Brain microvascular endothelial cell (primary cell): Measurements from ENCODE around the gene ARHGAP9.

Experiments used
- DNase-seq: peaks from one replicate; pipeline ENCODE4 v3.0.0-alpha.2; 2020
- H3K27ac ChIP-seq: fragments of 250-450 bp; sonication (Bioruptor Pico); 2 replicates; pipeline ENCODE4 v1.5.1; 2020; ENCODE audit warnings: mild to moderate bottlenecking, moderate library complexity
- H3K27me3 ChIP-seq: fragments of 250-450 bp; sonication (Bioruptor Pico); replicated peaks from 2 replicates; pipeline ENCODE4 v1.5.1; 2020; ENCODE audit warnings: mild to moderate bottlenecking
- H3K36me3 ChIP-seq: fragments of 250-450 bp; sonication (Bioruptor Pico); replicated peaks from 2 replicates; pipeline ENCODE4 v1.5.1; 2020; ENCODE audit warnings: mild to moderate bottlenecking
- H3K4me3 ChIP-seq: 2 replicates; pipeline ENCODE4 v1.5.1; 2011; ENCODE audit warnings: low read depth, mild to moderate bottlenecking, control low read depth, low read length, moderate library complexity
- in situ Hi-C: cut with HindIII; loops from 2 replicates; pipeline ENCODE4 v1.10.0; 2017; ENCODE audit warnings: low sequenced_read_pairs, low pct_ligation_motif_present
- TF ChIP-seq, protein P1 (sequence below): IDR thresholded peaks from 2 replicates; pipeline ENCODE4 v1.5.1; 2011; ENCODE audit warnings: low read depth, mild to moderate bottlenecking, moderate library complexity, low read length, control low read depth, inconsistent platforms; ENCODE audit errors: missing control alignments

The ARHGAP9 gene

DNA sequence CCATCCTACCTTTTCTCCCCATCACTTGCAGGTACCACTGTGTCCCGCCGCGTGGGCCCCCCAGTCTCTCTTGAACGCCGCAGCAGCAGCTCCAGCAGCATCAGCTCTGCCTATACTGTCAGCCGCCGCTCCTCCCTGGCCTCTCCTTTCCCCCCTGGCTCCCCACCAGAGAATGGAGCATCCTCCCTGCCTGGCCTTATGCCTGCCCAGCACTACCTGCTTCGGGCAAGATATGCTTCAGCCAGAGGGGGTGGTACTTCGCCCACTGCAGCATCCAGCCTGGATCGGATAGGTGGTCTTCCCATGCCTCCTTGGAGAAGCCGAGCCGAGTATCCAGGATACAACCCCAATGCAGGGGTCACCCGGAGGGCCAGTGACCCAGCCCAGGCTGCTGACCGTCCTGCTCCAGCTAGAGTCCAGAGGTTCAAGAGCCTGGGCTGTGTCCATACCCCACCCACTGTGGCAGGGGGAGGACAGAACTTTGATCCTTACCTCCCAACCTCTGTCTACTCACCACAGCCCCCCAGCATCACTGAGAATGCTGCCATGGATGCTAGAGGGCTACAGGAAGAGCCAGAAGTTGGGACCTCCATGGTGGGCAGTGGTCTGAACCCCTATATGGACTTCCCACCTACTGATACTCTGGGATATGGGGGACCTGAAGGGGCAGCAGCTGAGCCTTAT, 9.2 kb downstream of the ARHGAP9 start:
- H3K27ac ChIP-seq = no peak overlapping the region
- in situ Hi-C loops = no loop called here
- H3K27me3 ChIP-seq = peaks cover 41% of the 10 kb centered on the region
- DNase-seq = no peak
- no peaks in the 10 kb centered on the region for H3K36me3 ChIP-seq
- no peak overlapping the region for H3K4me3 ChIP-seq
- TF ChIP-seq, protein P1, sequence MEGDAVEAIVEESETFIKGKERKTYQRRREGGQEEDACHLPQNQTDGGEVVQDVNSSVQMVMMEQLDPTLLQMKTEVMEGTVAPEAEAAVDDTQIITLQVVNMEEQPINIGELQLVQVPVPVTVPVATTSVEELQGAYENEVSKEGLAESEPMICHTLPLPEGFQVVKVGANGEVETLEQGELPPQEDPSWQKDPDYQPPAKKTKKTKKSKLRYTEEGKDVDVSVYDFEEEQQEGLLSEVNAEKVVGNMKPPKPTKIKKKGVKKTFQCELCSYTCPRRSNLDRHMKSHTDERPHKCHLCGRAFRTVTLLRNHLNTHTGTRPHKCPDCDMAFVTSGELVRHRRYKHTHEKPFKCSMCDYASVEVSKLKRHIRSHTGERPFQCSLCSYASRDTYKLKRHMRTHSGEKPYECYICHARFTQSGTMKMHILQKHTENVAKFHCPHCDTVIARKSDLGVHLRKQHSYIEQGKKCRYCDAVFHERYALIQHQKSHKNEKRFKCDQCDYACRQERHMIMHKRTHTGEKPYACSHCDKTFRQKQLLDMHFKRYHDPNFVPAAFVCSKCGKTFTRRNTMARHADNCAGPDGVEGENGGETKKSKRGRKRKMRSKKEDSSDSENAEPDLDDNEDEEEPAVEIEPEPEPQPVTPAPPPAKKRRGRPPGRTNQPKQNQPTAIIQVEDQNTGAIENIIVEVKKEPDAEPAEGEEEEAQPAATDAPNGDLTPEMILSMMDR = no peak

DNA sequence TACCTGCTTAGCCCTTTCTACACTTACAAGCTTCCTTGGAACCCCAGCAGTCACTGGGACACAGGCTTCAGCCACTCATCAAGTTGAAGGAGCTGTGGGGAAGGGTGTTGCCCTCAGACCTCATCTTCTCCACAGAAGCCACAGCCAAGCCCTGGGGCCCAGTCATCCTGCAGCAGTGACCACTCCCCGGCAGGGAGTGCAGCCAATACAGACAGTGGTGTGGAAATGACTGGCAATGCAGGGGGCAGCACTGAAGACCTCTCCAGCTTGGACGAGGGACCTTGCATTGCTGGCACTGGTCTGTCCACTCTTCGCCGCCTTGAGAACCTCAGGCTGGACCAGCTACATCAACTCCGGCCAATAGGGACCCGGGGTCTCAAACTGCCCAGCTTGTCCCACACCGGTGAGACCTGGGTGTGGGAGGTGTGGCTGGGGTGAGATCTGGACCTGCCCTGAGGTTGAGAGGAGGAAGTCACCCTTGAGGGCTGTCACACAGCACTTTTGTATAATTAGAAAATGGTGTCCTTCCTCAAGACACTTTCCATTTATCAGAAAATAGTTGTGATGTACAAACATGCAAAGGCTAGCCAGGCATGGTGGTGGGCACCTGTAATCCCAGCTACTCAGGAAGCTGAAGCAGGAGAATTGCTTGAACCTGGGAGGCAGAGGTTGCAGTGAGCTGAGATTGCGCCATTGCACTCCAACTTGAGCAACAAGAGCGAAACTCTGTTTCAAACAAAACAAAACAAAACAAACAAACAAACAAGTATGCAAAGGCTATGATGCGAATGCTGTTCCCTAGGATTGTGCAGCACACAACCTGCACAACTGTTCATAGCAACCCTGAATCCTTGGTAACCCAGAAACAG, 10.1 kb downstream of the ARHGAP9 start:
- TF ChIP-seq, protein P1 = no peak
- H3K27me3 ChIP-seq = peaks cover 32% of the 10 kb centered on the region
- H3K36me3 ChIP-seq = no peaks in the 10 kb centered on the region
- H3K27ac ChIP-seq = no peak overlapping the region
- H3K4me3 ChIP-seq = no peak overlapping the region
- no peak for DNase-seq
- in situ Hi-C loops = no loop called here

DNA sequence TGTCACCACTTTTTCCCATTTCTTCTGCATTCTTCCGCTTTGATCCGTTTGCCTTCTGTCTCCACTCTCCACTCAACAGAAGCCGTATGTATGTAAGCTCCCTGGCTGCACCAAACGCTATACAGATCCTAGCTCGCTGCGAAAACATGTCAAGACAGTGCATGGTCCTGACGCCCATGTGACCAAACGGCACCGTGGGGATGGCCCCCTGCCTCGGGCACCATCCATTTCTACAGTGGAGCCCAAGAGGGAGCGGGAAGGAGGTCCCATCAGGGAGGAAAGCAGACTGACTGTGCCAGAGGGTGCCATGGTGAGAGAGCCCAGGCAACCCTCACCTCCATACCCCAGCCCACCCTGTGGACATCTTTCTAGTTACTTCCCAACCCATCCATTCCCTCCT, 11.8 kb downstream of the ARHGAP9 start:
- in situ Hi-C loops = no loop called here
- Histone ChIP-seq H3K27ac (no peak overlapping the region), H3K4me3 (no peak overlapping the region), H3K36me3 (no peaks in the 10 kb centered on the region), H3K27me3 (peaks cover 16% of the 10 kb centered on the region)
- TF ChIP-seq, protein P1 = no peak
- DNase-seq = no peak

DNA sequence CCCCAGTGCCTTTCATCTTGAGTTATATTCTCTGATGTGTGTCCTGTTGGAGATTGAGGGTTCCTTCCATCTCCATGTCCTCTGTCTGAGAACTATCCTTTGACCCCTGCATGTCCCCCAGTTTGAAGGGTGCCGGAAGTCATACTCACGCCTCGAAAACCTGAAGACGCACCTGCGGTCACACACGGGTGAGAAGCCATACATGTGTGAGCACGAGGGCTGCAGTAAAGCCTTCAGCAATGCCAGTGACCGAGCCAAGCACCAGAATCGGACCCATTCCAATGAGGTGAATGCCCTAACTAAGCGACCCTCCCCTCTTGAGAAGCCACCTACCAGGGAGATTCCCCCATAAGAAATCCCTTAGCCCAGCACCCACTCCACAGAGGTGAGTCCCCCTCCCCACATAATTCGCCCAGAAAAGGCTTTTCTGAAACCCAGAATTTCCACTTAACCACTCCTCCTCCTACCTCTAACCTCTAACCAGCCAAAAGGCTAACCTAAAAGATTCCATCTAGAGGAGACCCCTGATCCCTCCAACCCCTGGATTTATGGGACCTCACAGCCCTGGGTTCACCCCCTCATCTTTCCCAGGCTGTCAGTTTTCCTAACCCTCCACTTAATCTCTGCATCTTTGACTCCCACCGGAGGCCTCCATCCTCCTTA, 12.3 kb downstream of the ARHGAP9 start:
- TF ChIP-seq, protein P1 = no peak
- Histone ChIP-seq H3K4me3 (no peak overlapping the region), H3K36me3 (no peaks in the 10 kb centered on the region), H3K27ac (no peak overlapping the region), H3K27me3 (peaks cover 11% of the 10 kb centered on the region)
- DNase-seq = no peak
- in situ Hi-C loops = no loop called here

DNA sequence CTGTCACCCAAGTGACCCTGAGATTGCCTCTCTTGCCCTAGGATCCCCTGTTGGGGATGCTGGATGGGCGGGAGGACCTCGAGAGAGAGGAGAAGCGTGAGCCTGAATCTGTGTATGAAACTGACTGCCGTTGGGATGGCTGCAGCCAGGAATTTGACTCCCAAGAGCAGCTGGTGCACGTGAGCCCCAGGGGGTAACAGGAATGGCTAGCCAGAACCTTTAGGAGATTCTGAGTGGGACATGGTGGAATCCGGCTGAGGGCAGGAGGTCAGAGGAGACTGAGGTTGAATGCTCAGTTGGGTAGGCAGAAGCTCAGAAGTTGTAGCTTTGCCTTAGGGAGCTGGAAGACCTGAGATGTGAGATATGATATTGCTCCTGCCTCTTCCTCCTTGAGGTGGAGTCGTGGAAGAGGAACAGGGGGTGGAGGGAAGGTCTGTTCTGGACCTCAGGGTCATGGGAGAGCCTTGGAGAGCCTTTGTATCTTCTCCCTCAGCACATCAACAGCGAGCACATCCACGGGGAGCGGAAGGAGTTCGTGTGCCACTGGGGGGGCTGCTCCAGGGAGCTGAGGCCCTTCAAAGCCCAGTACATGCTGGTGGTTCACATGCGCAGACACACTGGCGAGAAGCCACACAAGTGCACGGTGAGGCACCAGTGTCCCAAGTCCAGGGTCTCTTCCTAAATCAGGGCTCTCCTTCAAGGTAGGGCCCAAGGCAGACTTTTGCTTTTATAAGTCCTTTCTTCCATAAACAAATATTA, 13.7 kb downstream of the ARHGAP9 start:
- TF ChIP-seq, protein P1 = no peak
- Histone ChIP-seq H3K4me3 (no peak overlapping the region), H3K36me3 (no peaks in the 10 kb centered on the region), H3K27me3 (peaks cover 4% of the 10 kb centered on the region), H3K27ac (no peak overlapping the region)
- no peak for DNase-seq
- in situ Hi-C loops = no loop called here
